Measurements from ENCODE around the gene PTH2R. TPM values are rescaled to one million over a fixed set of nuclear protein-coding genes. Genes with fewer than 3 reads are reported as not detected.
A peak's percentile ranks its signal among the peaks of the same experiment; 100 is the strongest.
"Not testable (repeated sequence)": the region's sequence is repeated elsewhere in the genome, so short reads cannot be mapped to it uniquely, and the experiment has no call there.

Gene PTH2R
- total and polyA plus RNA-seq, 2 donors (not counting 1 experiment from before 2014, with no cell fraction given), result not detected

- TF ChIP-seq EZH2 (IDR thresholded peaks at IDR 0.05; ENCODE audit: low read length, missing control alignments) (no peak), CTCF (conservative IDR thresholded peaks at IDR 0.05 in 1 of 2, IDR thresholded peaks at IDR 0.05 in 1 of 2; ENCODE audit: low read depth in 1 of 2, low read length in 2 of 2) (peak; percentile 89 to 91)
- Histone ChIP-seq H3K36me3 (ENCODE audit: control insufficient read depth, insufficient read depth, low read length) (no peaks in the 10 kb centered on the region), H3K4me1 (ENCODE audit: control insufficient read depth, extremely low read depth, insufficient read depth, low read length) (no peaks in the 10 kb centered on the region), H3K27ac (ENCODE audit: insufficient read depth, low read length) (no peak overlapping the region), H3K4me2 (ENCODE audit: extremely low read depth, insufficient read depth, low read length) (no peak overlapping the region), H2AFZ (ENCODE audit: low read length) (no peak overlapping the region), H3K9me3 (ENCODE audit: control insufficient read depth, insufficient read depth, low read depth, low read length) (no peaks in the 10 kb centered on the region), H3K27me3 (ENCODE audit: control insufficient read depth, insufficient read depth, low read length) (no peaks in the 10 kb centered on the region), H4K20me1 (ENCODE audit: control insufficient read depth, extremely low read depth, insufficient read depth, low read length) (no peaks in the 10 kb centered on the region), H3K79me2 (ENCODE audit: control insufficient read depth, insufficient read depth, low read length) (no peaks in the 10 kb centered on the region), H3K9ac (ENCODE audit: insufficient read depth, low read length) (no peak overlapping the region), H3K4me3 (replicated peaks in 1 of 4; ENCODE audit: control extremely low read depth in 1 of 4, insufficient read depth in 1 of 4, low read depth in 3 of 4, low read length in 4 of 4) (no peak overlapping the region)
- peak; percentile 42 to 68 for DNase-seq (ENCODE audit: low read depth in 2 of 2)
Observed at GRCh38 chr2:208373460-208374089, 33.0 kb upstream of the PTH2R start.

- H4K20me1 ChIP-seq (ENCODE audit: control insufficient read depth, extremely low read depth, insufficient read depth, low read length), result no peaks in the 10 kb centered on the region
- TF ChIP-seq EZH2 (IDR thresholded peaks at IDR 0.05; ENCODE audit: low read length, missing control alignments) (no peak), CTCF (conservative IDR thresholded peaks at IDR 0.05 in 1 of 2, IDR thresholded peaks at IDR 0.05 in 1 of 2; ENCODE audit: low read depth in 1 of 2, low read length in 2 of 2) (no peak)
- no peaks in the 10 kb centered on the region for H3K79me2 ChIP-seq (ENCODE audit: control insufficient read depth, insufficient read depth, low read length)
- H3K27ac ChIP-seq (ENCODE audit: insufficient read depth, low read length), result no peak overlapping the region
- no peak for DNase-seq (ENCODE audit: low read depth in 2 of 2)
- no peak overlapping the region for H3K4me2 ChIP-seq (ENCODE audit: extremely low read depth, insufficient read depth, low read length)
- no peak overlapping the region for H3K9ac ChIP-seq (ENCODE audit: insufficient read depth, low read length)
- H3K4me3 ChIP-seq (replicated peaks in 1 of 4; ENCODE audit: control extremely low read depth in 1 of 4, insufficient read depth in 1 of 4, low read depth in 3 of 4, low read length in 4 of 4), result no peak overlapping the region
- H3K9me3 ChIP-seq (ENCODE audit: control insufficient read depth, insufficient read depth, low read depth, low read length), result no peaks in the 10 kb centered on the region
- no peaks in the 10 kb centered on the region for H3K36me3 ChIP-seq (ENCODE audit: control insufficient read depth, insufficient read depth, low read length)
- H3K27me3 ChIP-seq (ENCODE audit: control insufficient read depth, insufficient read depth, low read length), result no peaks in the 10 kb centered on the region
- no peak overlapping the region for H2AFZ ChIP-seq (ENCODE audit: low read length)
- H3K4me1 ChIP-seq (ENCODE audit: control insufficient read depth, extremely low read depth, insufficient read depth, low read length), result no peaks in the 10 kb centered on the region
Observed at GRCh38 chr2:208375491-208376068, 31.0 kb upstream of the PTH2R start.

GRCh38 chr2:208377344-208377860 is 29.2 kb upstream of the PTH2R start:
- not testable (repeated sequence) for H3K36me3 ChIP-seq (ENCODE audit: control insufficient read depth, insufficient read depth, low read length); H3K4me2 ChIP-seq (ENCODE audit: extremely low read depth, insufficient read depth, low read length); H3K79me2 ChIP-seq (ENCODE audit: control insufficient read depth, insufficient read depth, low read length); H4K20me1 ChIP-seq (ENCODE audit: control insufficient read depth, extremely low read depth, insufficient read depth, low read length); H3K27me3 ChIP-seq (ENCODE audit: control insufficient read depth, insufficient read depth, low read length); DNase-seq (ENCODE audit: low read depth in 2 of 2); H3K27ac ChIP-seq (ENCODE audit: insufficient read depth, low read length); H3K4me3 ChIP-seq (replicated peaks in 1 of 4; ENCODE audit: control extremely low read depth in 1 of 4, insufficient read depth in 1 of 4, low read depth in 3 of 4, low read length in 4 of 4); H3K9ac ChIP-seq (ENCODE audit: insufficient read depth, low read length); H3K4me1 ChIP-seq (ENCODE audit: control insufficient read depth, extremely low read depth, insufficient read depth, low read length); H3K9me3 ChIP-seq (ENCODE audit: control insufficient read depth, insufficient read depth, low read depth, low read length); H2AFZ ChIP-seq (ENCODE audit: low read length)
